Measurements from ENCODE around the gene FETUB. TPM values are rescaled to one million over a fixed set of nuclear protein-coding genes. Genes with fewer than 3 reads are reported as not detected.

FETUB gene, protein sequence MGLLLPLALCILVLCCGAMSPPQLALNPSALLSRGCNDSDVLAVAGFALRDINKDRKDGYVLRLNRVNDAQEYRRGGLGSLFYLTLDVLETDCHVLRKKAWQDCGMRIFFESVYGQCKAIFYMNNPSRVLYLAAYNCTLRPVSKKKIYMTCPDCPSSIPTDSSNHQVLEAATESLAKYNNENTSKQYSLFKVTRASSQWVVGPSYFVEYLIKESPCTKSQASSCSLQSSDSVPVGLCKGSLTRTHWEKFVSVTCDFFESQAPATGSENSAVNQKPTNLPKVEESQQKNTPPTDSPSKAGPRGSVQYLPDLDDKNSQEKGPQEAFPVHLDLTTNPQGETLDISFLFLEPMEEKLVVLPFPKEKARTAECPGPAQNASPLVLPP
- not detected for total RNA-seq
- long read RNA-seq, result 0 reads

DNA sequence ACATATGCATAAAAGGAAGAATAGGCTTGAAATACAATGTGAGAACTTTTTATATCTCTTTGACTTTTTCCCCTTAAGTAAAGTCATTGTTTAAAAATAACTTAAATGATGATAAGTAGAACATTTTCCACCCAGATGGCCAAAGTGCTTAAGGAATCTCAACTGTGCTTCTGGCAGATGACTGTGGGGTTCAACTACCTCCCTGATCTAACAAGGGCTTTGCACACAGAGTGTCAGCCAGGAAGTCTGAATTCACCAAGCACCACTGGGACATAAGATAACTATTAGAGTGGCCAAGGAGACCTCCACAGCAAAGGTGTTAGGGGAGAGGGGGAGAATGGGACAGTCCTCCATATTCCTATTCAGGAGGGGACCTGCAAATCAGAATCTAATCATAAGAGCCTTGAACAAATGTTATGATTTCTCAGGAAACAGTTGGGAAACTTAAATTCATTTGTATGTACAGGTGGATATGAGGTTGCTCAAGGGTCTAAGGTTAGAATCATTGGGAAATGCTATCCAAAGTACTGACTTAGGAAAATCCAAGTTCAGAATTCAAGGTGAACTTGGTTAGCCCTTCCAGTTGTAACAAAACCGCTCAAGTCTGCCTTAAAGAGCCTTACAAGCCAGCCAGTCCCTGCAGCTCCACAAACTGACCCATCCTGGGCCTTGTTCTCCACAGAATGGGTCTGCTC is at the start of gene FETUB:
TSS of gene FETUB (plus strand) at position 622 of the 695 bp plus-strand sequence. CDS start at position 684, 62 bp downstream.
- ATAC-seq (ENCODE audit: poor library complexity), result peak; percentile 38
- intact Hi-C loops (cut with DNase I), result no loop called here
- DNase-seq, result no peak

DNA sequence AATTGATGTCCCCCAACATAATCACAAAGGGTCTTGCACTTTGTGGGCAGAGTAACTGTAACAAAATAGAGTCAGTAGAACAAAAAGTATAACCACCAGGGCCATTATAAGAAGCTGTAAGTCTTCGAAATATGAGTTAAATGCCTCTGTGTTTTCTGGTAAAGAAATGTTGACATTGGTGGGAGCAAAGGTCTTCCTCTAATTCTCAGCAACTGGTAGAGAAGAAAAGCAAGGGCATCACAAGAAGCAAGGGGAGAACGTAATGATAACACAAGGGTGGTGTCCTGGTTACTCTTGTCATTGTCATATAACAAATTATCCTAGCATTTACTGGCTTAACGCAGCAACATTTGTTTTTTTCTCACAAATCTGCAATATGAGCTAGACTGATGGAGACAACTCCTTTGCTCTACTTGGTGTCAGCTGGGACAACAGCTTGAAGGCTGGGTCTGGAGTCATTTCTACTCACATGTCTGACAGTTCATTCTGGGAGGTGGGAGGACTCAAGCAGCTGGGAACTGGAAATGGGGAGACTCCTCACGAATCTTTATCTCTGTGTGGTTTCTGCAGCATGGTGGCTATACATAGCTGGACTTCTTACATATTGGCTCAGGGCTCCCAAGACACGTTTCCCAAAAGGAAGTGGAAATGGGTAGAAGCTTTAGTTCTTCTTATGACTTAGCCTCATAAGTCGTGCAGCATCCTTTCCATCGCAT is 49.5 kb upstream of the FETUB start:
- no peak for ATAC-seq (ENCODE audit: poor library complexity)
- DNase-seq, result no peak
- intact Hi-C loops (cut with DNase I), result no loop called here

DNA sequence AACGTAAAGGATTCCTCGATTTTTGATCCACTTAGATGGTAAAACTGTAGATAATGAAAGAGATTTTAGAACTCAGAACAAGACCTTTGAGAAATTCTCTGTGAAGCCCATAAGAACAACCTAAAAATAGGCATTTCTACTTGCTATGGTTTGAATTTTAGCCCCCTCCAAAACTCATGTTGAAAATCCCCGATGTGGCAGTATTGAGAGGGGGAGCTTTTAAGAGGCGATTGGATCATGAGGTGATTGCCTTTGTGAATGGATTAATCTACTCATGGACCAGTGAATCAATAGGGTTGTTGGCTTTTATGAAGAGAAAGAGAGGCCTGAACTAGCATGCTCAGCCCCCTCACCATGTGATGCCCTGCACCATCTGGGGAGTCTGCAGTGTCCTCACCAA is 47.5 kb upstream of the FETUB start:
- no peak for DNase-seq
- intact Hi-C loops (cut with DNase I), result no loop called here

DNA sequence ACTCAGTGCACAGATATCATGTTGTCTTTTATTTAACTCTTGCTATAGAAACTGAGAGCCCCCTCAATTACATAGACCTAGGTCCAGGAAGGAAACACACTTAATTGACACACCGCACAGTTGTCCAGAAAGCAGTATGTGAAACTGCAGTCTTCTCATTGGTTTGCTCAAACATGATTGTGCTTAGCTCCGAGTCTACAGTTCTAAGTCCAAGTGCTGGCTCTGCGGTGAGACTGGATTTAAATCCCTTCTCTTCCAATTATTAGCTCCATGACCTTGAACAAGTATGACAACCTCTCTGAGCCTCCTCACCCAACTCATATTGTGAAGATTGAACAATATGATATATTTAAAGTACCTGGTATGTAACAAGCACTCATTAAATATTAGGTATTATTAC is 46.3 kb upstream of the FETUB start:
- DNase-seq, result no peak
- intact Hi-C loops (cut with DNase I), result no loop called here
- no peak for ATAC-seq (ENCODE audit: poor library complexity)

More for the DNA sequence above, 47.5 kb upstream of the FETUB start:
- ATAC-seq (ENCODE audit: poor library complexity), result no peak

DNA sequence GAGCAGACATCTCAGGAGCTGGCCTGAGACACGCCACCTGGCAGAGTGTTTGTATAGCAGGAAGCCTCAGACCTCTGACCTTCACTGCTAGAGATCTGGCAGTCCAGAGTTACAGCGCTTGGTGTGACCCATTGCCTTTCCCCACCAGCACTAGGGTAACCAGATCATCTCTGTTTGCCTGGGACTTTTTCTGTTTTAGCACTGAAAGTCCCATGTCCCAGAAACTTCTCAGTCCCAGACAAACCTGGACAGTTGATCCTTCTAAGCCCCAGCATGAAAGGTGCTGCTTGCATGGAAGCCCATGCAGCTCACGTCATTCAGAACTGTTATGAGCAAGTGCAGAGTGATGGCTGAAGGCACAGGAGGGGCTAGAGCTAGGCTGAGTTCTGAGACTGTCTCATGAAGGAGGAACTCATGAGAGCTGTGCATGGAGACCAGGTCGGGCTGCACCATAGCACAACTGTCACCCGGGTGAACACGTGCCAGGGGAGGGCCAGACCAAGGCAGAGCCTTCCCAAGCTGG is 45.5 kb upstream of the FETUB start:
- intact Hi-C loops (cut with DNase I), result no loop called here
- DNase-seq (no peak), ATAC-seq (ENCODE audit: poor library complexity) (no peak)

DNA sequence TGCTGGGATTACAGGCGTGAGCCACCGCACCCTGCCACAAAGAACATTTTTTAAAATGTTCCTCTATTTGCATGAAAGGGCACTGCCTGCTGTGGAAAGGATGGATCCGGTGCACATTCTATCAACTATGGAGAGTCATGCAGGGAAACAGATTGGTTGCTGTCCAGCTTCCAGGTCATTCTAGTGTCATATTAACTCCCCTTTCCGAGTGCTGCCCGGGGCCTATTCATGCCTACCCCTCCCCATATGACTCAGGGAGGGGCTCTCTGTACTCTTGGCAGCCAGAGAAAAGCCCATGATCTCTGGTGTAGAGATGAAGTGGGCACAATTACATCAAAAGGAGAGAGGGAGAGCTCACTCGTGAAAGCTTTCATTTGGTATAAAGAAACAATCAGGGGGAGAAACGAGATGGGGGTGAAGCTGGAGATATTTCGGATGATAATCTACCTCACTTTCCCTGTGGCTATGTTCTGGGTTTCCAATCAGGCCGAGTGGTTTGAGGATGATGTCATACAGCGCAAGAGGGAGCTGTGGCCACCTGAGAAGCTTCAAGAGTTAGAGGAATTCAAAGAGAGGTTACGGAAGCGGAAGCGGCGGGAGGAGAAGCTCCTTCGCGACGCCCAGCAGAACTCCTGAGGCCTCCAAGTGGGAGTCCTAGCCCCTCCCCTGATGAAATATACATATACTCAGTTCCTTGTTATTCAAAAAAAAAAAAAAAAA is 43.5 kb upstream of the FETUB start:
- ATAC-seq (ENCODE audit: poor library complexity) (no peak), DNase-seq (no peak)

DNA sequence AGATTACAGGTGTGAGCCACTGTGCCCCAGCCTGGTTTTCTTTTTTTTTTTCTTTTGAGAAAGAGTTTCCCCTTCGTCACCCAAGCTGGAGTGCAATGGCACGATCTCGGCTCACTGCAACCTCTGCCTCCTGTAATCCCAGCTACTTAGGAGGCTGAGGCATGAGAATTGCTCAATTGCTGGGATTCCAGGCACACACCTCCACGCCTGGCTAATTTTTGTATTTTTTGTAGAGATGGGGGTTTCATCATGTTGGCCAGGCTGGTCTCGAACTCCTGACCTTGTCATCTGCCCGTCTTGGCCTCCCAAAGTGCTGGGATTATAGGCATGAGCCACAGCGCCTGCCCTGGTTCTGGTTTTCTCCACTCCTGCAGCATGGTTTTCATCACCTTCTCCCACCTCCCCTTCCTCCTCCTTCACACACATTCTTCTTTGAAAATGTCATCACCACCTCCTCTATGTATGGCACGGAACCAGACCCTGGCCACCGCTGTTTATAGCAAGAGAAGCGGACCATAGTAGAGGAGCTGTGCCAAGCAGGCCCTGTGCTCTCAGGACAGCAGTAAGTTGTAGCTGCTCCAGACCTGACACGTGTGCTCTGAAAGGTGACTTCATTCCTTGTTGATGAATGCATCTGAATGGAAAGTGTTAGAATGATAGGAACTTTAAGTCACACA is 42.0 kb upstream of the FETUB start:
- DNase-seq (peak; percentile 82), ATAC-seq (ENCODE audit: poor library complexity) (peak; percentile 95)
- intact Hi-C loops (cut with DNase I), result no loop called here

More for the DNA sequence above, 43.5 kb upstream of the FETUB start:
- intact Hi-C loops (cut with DNase I), result no loop called here

DNA sequence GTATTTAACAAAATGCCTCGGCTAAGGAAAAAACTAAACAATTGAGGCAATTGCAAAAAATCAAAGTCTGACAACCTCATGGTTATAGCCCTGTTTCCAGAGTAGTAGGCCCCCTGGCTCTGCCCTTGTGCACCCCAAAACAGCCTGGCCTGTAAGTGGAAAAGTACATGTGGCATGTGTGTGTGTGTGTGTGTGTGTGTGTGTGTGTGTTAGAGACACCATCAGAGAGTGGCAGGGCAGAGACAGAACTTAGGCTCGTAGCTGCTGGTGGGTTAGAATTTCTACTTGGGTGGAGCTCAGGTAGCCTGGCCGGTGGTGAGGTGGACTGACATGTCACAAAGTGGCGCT is 41.4 kb upstream of the FETUB start:
- DNase-seq (no peak), ATAC-seq (ENCODE audit: poor library complexity) (peak; percentile 31)
- intact Hi-C loops (cut with DNase I), result no loop called here

DNA sequence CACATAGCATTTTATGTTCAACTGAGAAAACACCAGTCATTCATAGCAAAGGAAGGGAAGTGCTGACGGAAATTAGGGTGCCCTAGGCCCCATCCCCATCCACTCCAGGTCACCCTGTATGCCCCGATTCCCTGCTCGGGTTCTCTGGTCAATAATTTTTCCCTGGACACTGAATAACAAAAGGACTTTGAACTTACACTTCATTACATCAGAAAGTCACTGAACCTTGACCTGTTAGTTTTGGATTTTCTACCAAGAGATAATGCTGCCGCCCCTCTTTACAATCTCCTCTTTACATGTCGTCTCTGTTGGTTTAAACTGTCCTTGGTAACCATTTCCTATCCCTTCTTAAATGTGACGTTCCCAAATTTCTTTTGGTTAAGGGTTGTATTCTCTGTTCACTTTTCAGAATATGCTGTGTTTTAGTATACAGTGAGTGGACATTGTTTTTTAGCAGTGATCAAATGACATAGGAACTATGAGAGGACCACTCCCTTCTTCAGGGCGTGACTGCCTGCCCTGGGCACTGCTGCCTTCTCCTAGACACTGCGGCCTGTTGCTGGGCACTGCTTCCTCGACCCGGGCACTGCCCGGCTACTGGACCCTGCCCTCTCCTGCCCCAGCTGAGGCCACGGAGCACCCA is 40.9 kb upstream of the FETUB start:
- intact Hi-C loops (cut with DNase I), result no loop called here
- ATAC-seq (ENCODE audit: poor library complexity) (peak; percentile 14), DNase-seq (no peak)

DNA sequence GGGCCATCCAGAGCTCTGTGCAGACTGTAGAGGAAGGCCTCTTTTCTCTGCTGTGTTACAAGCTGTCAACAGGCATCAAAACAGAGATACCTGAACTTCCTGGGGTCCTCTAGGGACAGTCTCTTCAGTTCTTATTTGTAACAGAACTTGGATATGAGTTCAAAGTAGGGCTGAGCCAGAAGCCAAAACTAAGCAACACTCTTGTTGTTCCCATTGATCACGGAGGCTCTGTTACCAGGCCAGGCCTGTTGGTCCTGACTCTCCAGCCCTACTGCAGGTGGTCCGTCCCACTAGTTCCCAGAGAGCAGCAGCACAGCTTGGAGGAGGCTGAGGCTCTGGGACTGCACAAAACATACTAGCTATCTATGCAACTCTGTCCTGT is 40.4 kb upstream of the FETUB start:
- DNase-seq (no peak), ATAC-seq (ENCODE audit: poor library complexity) (no peak)
- intact Hi-C loops (cut with DNase I), result no loop called here

DNA sequence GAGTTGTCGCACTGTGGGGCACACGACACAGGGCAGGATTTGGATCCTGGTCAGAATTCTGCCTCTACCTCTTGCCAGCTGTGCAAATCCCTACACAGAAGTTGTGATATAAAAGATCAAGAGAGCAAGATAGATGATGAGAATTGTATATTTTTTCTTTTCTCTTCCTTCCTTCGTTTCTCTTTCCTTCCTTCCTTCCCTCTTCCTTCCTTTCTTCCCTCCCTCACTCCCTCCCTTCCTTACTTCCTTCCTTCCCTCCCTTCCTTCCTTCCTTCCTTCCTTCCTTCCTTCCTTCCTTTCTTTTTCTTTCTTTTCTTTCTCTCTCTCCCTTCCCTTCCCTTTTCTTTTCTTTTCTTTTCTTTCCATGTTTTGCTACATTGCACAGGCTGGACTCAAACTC is 39.3 kb upstream of the FETUB start:
- ATAC-seq (ENCODE audit: poor library complexity) (no peak), DNase-seq (no peak)
- intact Hi-C loops (cut with DNase I), result no loop called here

DNA sequence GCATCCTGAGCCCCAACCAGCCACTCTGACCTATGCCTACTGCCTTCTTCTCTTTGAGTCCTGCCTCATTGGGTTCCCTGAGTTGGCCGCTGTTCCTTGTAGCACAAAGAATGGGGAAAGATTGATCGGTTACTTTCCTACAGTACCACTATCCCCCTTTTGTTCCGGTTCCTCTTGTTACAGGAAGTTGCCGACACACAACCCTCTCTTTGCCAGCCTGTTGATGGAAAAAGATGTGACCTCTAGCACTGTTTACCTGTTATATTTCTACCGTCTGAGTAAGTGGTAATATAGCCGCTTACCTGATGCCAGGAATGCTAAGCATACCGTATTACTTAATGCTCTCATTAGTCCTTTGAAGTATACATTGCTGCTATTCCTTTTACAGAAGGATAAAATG is 37.0 kb upstream of the FETUB start:
- intact Hi-C loops (cut with DNase I), result no loop called here
- DNase-seq (no peak), ATAC-seq (ENCODE audit: poor library complexity) (no peak)

DNA sequence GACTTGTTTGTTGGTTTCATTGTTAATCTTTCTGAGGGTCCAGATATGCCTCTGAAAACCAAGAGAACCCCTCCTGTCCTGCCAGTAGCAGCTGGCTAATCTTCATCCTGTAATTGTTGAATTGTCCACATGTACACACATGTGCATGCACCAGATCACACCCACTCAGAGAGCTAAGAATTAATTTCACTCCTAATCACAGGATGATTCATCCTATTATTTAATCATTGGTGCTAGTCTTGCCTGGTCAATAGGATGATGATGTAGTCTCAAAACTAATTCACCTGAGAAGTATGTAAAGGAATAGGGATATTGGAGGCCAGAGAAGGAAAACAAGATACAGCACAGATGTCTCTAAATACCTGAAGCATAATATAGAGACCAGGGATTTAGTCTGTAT is 35.1 kb upstream of the FETUB start:
- ATAC-seq (ENCODE audit: poor library complexity) (no peak), DNase-seq (no peak)
- intact Hi-C loops (cut with DNase I), result no loop called here

DNA sequence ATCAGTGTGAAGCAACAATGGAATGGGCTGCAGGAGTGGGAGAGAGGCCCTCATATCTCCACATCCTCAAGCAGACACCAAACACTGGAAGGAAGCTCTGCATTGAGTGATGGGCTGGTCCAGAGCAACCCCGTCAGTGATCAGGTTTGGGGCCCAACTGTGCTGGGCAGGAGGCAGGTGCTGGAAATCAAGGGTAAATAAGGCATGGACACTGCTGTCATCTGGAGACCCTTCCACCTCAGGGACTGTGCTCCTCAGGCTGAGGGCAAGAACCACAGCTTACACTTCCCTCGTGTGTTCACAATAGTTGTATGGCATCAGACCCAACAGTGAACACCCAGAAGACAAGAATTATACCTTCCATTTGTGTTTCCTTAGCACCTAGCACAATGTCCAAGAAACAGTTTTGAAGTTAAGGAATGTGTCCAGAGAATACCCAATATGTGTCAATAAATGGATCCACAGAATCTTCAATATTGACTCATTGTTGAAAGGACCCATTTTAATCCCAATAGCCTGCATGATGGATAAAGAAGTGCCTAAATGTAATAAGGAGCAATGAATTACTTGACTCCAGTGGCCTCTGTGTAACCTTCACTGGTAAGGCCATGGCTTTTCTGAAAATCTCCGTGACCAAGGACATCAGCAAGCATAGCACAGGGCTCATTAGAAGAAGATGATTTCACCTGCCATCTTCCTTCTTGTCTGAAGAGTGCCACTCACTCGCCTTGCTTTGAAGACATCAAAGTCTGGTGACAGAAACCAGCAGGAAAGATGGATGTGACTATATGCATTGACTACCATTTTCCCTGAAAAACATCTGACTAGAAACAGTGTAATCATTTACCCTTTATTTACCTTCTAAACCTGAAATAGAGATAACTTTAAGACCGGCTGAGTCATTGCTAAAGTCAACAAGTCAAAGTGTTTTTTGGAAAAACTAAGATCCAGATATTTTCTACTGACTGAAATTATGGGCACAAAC is 34.3 kb upstream of the FETUB start:
- intact Hi-C loops (cut with DNase I), result no loop called here
- ATAC-seq (ENCODE audit: poor library complexity), result no peak
- no peak for DNase-seq

DNA sequence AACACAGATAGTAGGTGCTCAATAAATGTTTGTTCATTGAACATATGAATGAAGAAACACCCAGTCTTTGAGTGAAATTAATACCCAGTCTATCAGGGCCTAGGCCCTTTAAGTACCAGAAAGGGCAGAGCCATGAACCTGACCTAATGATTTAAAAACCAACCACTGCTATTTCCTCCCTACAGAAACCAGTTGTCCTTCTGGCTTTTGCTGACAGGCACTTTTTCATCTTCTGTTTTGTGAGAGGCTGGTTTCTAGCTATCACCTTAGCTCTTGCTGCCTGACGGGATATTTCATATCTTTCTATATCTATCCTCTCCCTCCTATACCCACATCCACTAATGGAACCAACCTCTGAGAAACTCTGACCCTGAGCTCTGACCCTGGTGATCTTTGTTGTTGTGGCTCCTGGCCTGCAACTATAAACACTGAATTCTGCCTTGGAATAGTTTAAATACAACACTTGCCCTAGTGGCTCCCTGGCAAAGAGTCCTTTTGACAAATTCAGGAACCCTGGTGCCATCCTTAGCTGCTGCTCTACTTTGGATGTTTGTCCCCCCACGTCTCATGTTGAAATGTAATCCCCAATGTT is 31.5 kb upstream of the FETUB start:
- no peak for ATAC-seq (ENCODE audit: poor library complexity)
- DNase-seq, result no peak
- intact Hi-C loops (cut with DNase I), result no loop called here

DNA sequence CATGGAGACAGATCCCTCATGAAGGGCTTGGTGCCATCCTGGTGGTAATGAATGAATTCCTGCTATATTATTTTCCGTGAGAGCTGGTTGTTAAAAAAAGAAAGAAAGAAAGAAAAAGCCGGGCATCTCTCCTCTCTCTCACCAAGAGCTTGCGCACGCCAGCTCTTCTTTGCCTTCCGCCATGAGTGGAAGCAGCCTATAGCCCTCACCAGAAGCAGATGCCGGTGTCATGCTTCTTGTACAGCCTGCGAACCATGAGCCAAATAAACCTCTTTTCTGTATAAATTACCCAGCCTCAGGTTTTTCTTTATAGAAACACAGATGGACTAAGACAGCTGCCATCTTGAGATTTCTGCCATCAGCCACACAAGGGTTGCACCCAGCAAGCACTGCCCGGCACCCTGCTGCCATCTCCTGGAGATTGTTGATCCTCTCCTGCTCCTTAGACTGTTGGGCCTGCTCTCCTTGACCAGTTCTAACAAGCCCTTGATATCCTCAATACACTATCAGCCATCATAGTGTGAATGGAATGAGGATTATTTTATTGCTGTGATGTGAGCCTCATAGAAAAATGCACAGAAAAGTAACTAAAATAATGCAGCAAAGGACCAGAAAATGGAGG is 30.8 kb upstream of the FETUB start:
- ATAC-seq (ENCODE audit: poor library complexity) (no peak), DNase-seq (no peak)
- intact Hi-C loops (cut with DNase I), result no loop called here
